ENCODE measurements around the gene RTBDN.

RTBDN gene

DNA sequence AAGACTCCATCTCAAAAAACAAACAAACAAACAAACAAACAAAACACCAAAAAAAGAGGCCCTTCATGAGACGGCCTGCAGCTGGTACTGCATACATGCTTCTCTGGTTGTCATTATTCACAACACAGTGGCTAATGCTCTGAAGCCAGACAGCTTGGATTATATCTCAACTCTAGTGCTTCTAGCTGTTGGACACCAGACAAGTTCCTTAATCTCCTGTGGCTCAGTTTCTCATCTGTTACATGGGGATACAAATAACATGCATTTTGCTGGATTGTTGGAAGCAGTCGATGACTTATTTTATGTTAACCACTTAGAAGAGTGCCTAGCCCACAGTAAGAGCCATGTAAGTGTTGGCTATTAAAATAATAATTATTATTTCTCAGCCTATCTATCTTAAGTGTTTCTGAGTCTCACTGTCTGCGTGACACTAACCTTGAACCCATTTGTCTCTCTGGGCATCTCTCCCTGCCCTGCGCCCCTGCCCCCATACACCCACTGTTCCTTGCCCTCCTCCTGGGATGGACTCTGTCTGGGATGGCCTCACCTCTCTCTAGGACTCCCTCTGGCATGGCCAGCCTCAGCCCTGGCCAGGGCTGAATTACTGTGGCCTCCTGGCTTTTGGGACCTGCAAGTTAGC, 46.2 kb downstream of the RTBDN start:
- Histone ChIP-seq H3K4me3 (ENCODE audit: low read depth, low read length) (peak overlapping the region; percentile 81), H3K9me3 (ENCODE audit: severe bottlenecking) (no peaks in the 10 kb centered on the region), H3K36me3 (no peaks in the 10 kb centered on the region), H3K27me3 (ENCODE audit: insufficient read depth, low read depth, severe bottlenecking) (no peaks in the 10 kb centered on the region), H3K27ac (peak overlapping the region; percentile 96)
- DNase-seq = no peak
- TF ChIP-seq, protein P1, sequence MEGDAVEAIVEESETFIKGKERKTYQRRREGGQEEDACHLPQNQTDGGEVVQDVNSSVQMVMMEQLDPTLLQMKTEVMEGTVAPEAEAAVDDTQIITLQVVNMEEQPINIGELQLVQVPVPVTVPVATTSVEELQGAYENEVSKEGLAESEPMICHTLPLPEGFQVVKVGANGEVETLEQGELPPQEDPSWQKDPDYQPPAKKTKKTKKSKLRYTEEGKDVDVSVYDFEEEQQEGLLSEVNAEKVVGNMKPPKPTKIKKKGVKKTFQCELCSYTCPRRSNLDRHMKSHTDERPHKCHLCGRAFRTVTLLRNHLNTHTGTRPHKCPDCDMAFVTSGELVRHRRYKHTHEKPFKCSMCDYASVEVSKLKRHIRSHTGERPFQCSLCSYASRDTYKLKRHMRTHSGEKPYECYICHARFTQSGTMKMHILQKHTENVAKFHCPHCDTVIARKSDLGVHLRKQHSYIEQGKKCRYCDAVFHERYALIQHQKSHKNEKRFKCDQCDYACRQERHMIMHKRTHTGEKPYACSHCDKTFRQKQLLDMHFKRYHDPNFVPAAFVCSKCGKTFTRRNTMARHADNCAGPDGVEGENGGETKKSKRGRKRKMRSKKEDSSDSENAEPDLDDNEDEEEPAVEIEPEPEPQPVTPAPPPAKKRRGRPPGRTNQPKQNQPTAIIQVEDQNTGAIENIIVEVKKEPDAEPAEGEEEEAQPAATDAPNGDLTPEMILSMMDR (IDR thresholded peaks at IDR 0.05; ENCODE audit: low read depth, low read length) = no peak

DNA sequence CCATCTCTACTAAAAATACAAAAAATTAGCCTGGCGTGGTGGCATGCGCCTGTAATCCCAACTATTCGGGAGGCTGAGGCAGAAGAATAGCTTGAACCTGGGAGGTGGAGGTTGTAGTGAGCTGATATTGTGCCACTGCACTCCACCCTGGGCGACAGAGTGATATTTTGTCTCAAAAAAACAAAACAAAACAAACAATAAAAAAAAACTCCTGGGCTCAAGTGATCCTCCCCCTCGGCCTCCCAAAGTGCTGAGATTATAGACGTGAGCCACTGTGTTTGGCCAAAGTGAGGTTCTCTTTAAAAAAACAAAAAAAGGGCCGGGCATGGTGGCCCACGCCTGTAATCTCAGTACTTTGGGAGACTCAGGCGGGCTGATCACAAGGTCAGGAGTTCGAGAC, 46.9 kb downstream of the RTBDN start:
- no peak for DNase-seq
- H3K27ac ChIP-seq = peak overlapping the region; percentile 96
- no peaks in the 10 kb centered on the region for H3K27me3 ChIP-seq (ENCODE audit: insufficient read depth, low read depth, severe bottlenecking)
- no peaks in the 10 kb centered on the region for H3K36me3 ChIP-seq
- H3K4me3 ChIP-seq (ENCODE audit: low read depth, low read length) = no peak overlapping the region
- TF ChIP-seq, protein P1 (IDR thresholded peaks at IDR 0.05; ENCODE audit: low read depth, low read length) = no peak
- no peaks in the 10 kb centered on the region for H3K9me3 ChIP-seq (ENCODE audit: severe bottlenecking)

DNA sequence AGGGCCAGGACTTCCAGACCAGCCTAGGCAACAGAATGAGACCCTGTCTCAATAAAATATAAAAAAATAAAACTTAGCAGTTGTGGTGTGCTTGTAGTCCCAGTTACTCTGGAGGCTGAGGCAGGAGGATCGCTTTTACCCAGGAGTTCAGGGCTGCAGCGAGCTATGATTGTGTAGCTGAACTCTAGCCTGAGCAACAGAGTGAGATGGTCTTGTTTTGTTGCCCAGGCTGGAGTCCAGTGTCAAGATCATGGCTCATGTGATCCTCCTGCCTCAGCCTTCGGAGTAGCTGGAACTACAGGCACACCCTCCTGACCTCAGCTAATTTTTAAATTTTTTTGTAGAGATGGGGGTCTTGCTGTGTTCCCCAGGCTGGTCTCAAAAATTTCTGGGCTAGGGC, 47.4 kb downstream of the RTBDN start:
- Histone ChIP-seq H3K27me3 (ENCODE audit: insufficient read depth, low read depth, severe bottlenecking) (no peaks in the 10 kb centered on the region), H3K4me3 (ENCODE audit: low read depth, low read length) (no peak overlapping the region), H3K27ac (peak overlapping the region; percentile 96), H3K36me3 (no peaks in the 10 kb centered on the region), H3K9me3 (ENCODE audit: severe bottlenecking) (no peaks in the 10 kb centered on the region)
- TF ChIP-seq, protein P1 (IDR thresholded peaks at IDR 0.05; ENCODE audit: low read depth, low read length) = no peak
- no peak for DNase-seq

DNA sequence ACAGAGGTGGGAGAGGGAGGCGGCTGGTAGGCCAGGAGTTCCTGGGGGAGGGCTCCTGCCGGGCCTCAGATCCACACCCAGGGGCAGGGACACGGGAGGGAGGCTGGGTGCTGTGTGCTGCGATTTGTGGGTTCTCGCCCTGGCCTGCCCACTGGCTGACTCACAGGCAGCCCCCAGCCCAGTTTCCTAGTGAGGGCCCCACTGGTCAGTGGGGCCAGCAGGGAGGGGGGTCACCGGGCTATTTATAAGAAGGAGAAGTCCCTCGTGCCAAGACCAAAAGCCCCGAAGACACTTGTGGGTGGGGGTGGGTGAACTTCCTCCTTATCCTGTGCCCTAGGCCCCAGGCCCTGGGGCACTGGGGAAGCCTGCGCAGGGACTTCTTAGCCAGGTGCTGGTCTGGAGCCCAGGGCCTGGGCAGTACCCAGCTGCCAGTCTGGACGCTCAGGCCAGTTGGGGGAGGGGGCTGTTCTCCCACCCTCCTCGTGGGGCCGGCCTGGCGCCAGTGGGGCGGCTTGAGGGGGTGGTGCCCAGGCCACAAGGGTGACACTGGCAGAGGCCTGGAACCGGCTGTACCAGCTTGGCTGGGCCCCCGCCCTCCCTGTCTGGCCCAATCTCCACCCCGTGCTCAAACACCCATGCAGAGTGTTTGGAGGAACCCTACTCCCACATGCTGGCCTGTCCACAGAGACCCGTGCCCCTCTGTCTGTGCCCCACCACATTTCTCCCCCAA, 48.1 kb downstream of the RTBDN start:
- Histone ChIP-seq H3K27ac (peak overlapping the region; percentile 96), H3K4me3 (ENCODE audit: low read depth, low read length) (no peak overlapping the region), H3K9me3 (ENCODE audit: severe bottlenecking) (no peaks in the 10 kb centered on the region), H3K36me3 (no peaks in the 10 kb centered on the region), H3K27me3 (ENCODE audit: insufficient read depth, low read depth, severe bottlenecking) (no peaks in the 10 kb centered on the region)
- TF ChIP-seq, protein P1 (IDR thresholded peaks at IDR 0.05; ENCODE audit: low read depth, low read length) = no peak
- DNase-seq = no peak

DNA sequence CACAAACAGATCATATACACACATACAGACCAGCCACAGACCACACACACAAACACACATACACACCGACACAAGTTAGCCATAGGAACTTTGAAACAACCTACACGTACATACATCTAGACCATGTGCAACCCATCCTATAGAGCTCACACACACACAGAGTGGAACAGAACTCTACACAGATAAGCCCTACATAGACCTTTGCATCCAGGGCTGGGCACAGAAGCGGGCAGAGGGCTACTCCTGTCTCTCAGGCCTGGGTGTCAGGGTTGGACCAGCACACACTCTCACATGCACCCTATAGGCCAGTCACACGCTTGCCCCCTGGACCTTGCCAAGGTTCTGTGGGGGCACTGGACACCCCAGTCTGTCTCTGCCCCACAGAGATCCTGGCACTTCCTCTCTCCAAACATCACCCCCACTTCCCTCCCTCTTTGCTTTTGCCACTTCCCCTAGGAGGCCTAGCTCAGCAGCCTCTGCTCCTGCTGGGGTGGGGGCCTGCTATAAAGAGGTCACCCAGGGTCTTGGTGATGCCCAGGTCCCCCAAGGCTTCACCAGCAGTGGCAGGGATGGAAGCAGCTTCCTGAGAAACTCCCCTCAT, 48.8 kb downstream of the RTBDN start:
- H3K4me3 ChIP-seq (ENCODE audit: low read depth, low read length) = no peak overlapping the region
- TF ChIP-seq, protein P1 (IDR thresholded peaks at IDR 0.05; ENCODE audit: low read depth, low read length) = no peak
- H3K9me3 ChIP-seq (ENCODE audit: severe bottlenecking) = no peaks in the 10 kb centered on the region
- H3K27ac ChIP-seq = peak overlapping the region; percentile 96
- DNase-seq = no peak
- no peaks in the 10 kb centered on the region for H3K36me3 ChIP-seq
- H3K27me3 ChIP-seq (ENCODE audit: insufficient read depth, low read depth, severe bottlenecking) = no peaks in the 10 kb centered on the region
